Measurements from ENCODE around the gene DTNB. TPM values are rescaled to one million over a fixed set of nuclear protein-coding genes. Genes with fewer than 3 reads are reported as not detected.

Gene DTNB
- total and polyA plus RNA-seq, 10 of the 15 experiments (the other 5 are each of a cell fraction or from before 2014, with no cell fraction given): 4.5 to 30.6 (median 11.9) TPM

GRCh38 chr2:25410370-25410769 is 263.0 kb downstream of the DTNB start (continued):
- 0 out of 2 replicates have a peak, but pooled peaks have one; percentile 34 for TF ChIP-seq ZNF687 (IDR thresholded peaks at IDR 0.05)
- peak; percentile 53; the same call in 1 of the 3 replicates for TF ChIP-seq POU2F2 (IDR thresholded peaks at IDR 0.05; ENCODE audit: borderline replicate concordance, low read depth, low read length)
- TF ChIP-seq SIX5 (IDR thresholded peaks at IDR 0.05; ENCODE audit: low read depth, low read length, severe bottlenecking): no peak
- TF ChIP-seq BHLHE40 (IDR thresholded peaks at IDR 0.05; ENCODE audit: borderline replicate concordance in 1 of 2, low read depth in 2 of 2, low read length in 1 of 2): peak; percentile 78 to 86
- 0 out of 2 replicates have a peak, but pooled peaks have one; percentile 35 for TF ChIP-seq GABPA (IDR thresholded peaks at IDR 0.05; ENCODE audit: low read depth)
- no peak for TF ChIP-seq CHD1 (IDR thresholded peaks at IDR 0.05; ENCODE audit: low read depth, low read length)
- TF ChIP-seq SPI1 (IDR thresholded peaks at IDR 0.05; ENCODE audit: borderline replicate concordance, insufficient read depth, low read depth, low read length): peak; percentile 49
- TF ChIP-seq SMAD5 (IDR thresholded peaks at IDR 0.05; ENCODE audit: low read depth): no peak
- no peak for TF ChIP-seq EZH2 (IDR thresholded peaks at IDR 0.05; ENCODE audit: borderline replicate concordance, control insufficient read depth, low read depth, low read length)
- no peak for TF ChIP-seq ESRRA (IDR thresholded peaks at IDR 0.05; ENCODE audit: low read length)
- no peak for TF ChIP-seq PAX5 (IDR thresholded peaks at IDR 0.05; ENCODE audit: borderline replicate concordance, low read depth, low read length)
- TF ChIP-seq ZBTB40 (IDR thresholded peaks at IDR 0.05; ENCODE audit: borderline replicate concordance): peak; percentile 53; the same call in 1 of the 2 replicates
- 0 out of 2 replicates have a peak, but pooled peaks have one; percentile 11 for TF ChIP-seq TBL1XR1 (IDR thresholded peaks at IDR 0.05; ENCODE audit: low read depth, low read length)
- no peak for TF ChIP-seq RELA (IDR thresholded peaks at IDR 0.05; ENCODE audit: borderline replicate concordance, partially characterized antibody)
- peak in 1 of 2 experiments; percentile 72; a peak in 1 of 4 replicates for TF ChIP-seq ETV6 (conservative IDR thresholded peaks at IDR 0.05 in 1 of 2, IDR thresholded peaks at IDR 0.05 in 1 of 2; ENCODE audit: borderline replicate concordance in 1 of 2, low read depth in 1 of 2)
- TF ChIP-seq BCL3 (IDR thresholded peaks at IDR 0.05; ENCODE audit: borderline replicate concordance, insufficient read depth, low read depth, low read length, poor library complexity, severe bottlenecking): peak; percentile 46
- no peak for TF ChIP-seq MYB (IDR thresholded peaks at IDR 0.05; ENCODE audit: borderline replicate concordance, low read depth, low read length)
- peak; percentile 90 for TF ChIP-seq IKZF1 (conservative IDR thresholded peaks at IDR 0.05)
- TF ChIP-seq IKZF2 (IDR thresholded peaks at IDR 0.05): peak; percentile 94 to 95
- peak; percentile 78 for TF ChIP-seq CREM (IDR thresholded peaks at IDR 0.05; ENCODE audit: low read depth)

Data from GM12878 (cell line).